ENCODE results near the gene PDCL2. TPM values are rescaled to one million over a fixed set of nuclear protein-coding genes. Genes with fewer than 3 reads are reported as not detected.

The PDCL2 gene
- total and polyA plus RNA-seq, 2 of the 13 experiments (the other 11 are each of a cell fraction or from before 2014, with no cell fraction given): not detected

DNA sequence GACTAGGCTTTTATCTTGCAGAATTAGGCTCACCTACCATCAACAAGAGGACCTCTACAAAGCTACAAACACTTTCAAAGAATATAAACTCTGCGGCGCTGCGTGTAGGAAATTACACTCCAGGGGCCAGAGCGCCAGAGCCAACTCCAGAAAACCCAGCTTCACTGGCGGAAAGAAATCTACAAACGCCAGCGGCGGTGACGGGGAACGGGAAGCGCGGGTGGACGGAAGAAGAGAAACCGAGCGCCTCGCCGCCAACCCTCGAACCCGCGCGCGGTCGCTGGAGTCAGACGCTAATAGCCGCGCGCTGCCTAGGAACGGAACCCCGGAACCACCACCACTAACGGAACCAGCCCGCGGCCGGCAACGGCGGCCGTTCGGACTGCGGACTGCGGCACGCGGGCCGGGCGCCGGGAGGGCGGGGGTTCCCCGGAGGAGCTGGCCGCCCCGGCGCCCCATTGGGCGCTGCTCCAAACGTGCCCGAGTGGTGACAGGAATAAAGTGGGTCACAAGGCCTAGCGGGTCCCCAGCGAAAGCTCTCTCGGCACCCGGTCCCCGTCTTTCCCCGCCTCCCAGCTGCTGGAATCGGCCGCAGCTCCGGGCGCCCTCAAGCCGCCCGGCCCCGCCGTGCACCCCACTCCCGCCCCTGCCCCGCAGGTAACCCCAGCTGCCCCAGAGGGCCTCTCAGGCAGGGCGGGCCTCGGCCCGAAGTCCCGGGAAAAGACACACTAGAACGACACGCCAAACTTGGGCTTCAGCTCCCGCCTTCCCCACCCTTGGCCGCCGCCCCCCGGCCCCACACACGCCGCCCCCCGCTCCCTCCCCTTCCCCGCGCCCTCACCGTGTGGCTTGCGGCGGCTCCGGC lies 46.2 kb downstream of the PDCL2 start (continued):
- no peak for TF ChIP-seq CEBPB (IDR thresholded peaks at IDR 0.05; ENCODE audit: borderline replicate concordance, low read depth, low read length)
- TF ChIP-seq, protein P1, sequence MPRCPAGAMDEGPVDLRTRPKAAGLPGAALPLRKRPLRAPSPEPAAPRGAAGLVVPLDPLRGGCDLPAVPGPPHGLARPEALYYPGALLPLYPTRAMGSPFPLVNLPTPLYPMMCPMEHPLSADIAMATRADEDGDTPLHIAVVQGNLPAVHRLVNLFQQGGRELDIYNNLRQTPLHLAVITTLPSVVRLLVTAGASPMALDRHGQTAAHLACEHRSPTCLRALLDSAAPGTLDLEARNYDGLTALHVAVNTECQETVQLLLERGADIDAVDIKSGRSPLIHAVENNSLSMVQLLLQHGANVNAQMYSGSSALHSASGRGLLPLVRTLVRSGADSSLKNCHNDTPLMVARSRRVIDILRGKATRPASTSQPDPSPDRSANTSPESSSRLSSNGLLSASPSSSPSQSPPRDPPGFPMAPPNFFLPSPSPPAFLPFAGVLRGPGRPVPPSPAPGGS (CRISPR knock-in tag; IDR thresholded peaks at IDR 0.05): peak; percentile 70; the same call in 1 of the 2 replicates
- TF ChIP-seq, protein P2, sequence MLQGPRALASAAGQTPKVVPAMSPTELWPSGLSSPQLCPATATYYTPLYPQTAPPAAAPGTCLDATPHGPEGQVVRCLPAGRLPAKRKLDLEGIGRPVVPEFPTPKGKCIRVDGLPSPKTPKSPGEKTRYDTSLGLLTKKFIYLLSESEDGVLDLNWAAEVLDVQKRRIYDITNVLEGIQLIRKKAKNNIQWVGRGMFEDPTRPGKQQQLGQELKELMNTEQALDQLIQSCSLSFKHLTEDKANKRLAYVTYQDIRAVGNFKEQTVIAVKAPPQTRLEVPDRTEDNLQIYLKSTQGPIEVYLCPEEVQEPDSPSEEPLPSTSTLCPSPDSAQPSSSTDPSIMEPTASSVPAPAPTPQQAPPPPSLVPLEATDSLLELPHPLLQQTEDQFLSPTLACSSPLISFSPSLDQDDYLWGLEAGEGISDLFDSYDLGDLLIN (CRISPR knock-in tag; IDR thresholded peaks at IDR 0.05; ENCODE audit: borderline replicate concordance): no peak
- no peak for TF ChIP-seq ZNF766 (CRISPR knock-in tag; IDR thresholded peaks at IDR 0.05; ENCODE audit: borderline replicate concordance)
- TF ChIP-seq GATAD2A (CRISPR knock-in tag; IDR thresholded peaks at IDR 0.05): peak; percentile 41; the same call in 1 of the 2 replicates
- TF ChIP-seq ZNF660 (CRISPR knock-in tag; IDR thresholded peaks at IDR 0.05; ENCODE audit: borderline replicate concordance, low read depth): no peak
- peak; percentile 62; the same call in 1 of the 2 replicates for TF ChIP-seq ESRRA (CRISPR knock-in tag; IDR thresholded peaks at IDR 0.05; ENCODE audit: low read depth)
- peak; percentile 36; the same call in 1 of the 2 replicates for TF ChIP-seq ZNF142 (CRISPR knock-in tag; IDR thresholded peaks at IDR 0.05)
- TF ChIP-seq PLRG1 (conservative IDR thresholded peaks at IDR 0.05): no peak
- TF ChIP-seq SNAPC2 (CRISPR knock-in tag; IDR thresholded peaks at IDR 0.05): peak; percentile 27; the same call in 1 of the 2 replicates
- no peak for TF ChIP-seq ZNF264 (CRISPR knock-in tag; IDR thresholded peaks at IDR 0.05)
- TF ChIP-seq ZNF589 (CRISPR knock-in tag; conservative IDR thresholded peaks at IDR 0.05): no peak
- no peak for TF ChIP-seq CEBPG (CRISPR knock-in tag; IDR thresholded peaks at IDR 0.05)
- TF ChIP-seq ATF5 (CRISPR knock-in tag; IDR thresholded peaks at IDR 0.05; ENCODE audit: low read depth): no peak
- TF ChIP-seq BRF2 (CRISPR knock-in tag; IDR thresholded peaks at IDR 0.05): 0 out of 2 replicates have a peak, but pooled peaks have one; percentile 56
- TF ChIP-seq, protein P3, sequence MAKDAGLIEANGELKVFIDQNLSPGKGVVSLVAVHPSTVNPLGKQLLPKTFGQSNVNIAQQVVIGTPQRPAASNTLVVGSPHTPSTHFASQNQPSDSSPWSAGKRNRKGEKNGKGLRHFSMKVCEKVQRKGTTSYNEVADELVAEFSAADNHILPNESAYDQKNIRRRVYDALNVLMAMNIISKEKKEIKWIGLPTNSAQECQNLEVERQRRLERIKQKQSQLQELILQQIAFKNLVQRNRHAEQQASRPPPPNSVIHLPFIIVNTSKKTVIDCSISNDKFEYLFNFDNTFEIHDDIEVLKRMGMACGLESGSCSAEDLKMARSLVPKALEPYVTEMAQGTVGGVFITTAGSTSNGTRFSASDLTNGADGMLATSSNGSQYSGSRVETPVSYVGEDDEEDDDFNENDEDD (CRISPR knock-in tag; IDR thresholded peaks at IDR 0.05; ENCODE audit: borderline replicate concordance): peak; percentile 34; the same call in 1 of the 2 replicates
- no peak for TF ChIP-seq RCOR2 (CRISPR knock-in tag; IDR thresholded peaks at IDR 0.05)
